ENCODE results near the gene TMEM87B.

The TMEM87B gene

GRCh38 chr2:112150447-112150846, 95.4 kb downstream of the TMEM87B start:
- no peaks in the 10 kb centered on the region for H4K20me1 ChIP-seq (ENCODE audit: insufficient read depth, low read length)
- no peak overlapping the region for H2AFZ ChIP-seq (ENCODE audit: low read length)

GRCh38 chr2:112150851-112151250, 95.8 kb downstream of the TMEM87B start:
- TF ChIP-seq CTCF (IDR thresholded peaks at IDR 0.05; ENCODE audit: low read length) (no peak), EZH2 (optimal IDR thresholded peaks at IDR 0.05; ENCODE audit: low read depth, low read length) (no peak)
- Histone ChIP-seq H3F3A (ENCODE audit: insufficient read depth, low read length) (no peaks in the 10 kb centered on the region), H3K27me3 (replicated peaks; ENCODE audit: insufficient read depth, low read length) (no peaks in the 10 kb centered on the region), H3K9me2 (replicated peaks; ENCODE audit: insufficient read depth, low read length) (no peaks in the 10 kb centered on the region), H3K4me1 (ENCODE audit: low read length) (no peaks in the 10 kb centered on the region), H3K9ac (ENCODE audit: low read length) (no peak overlapping the region), H3K27ac (ENCODE audit: low read length) (no peak overlapping the region), H2AFZ (ENCODE audit: low read length) (no peak overlapping the region), H4K20me1 (ENCODE audit: insufficient read depth, low read length) (no peaks in the 10 kb centered on the region), H3K4me2 (ENCODE audit: low read depth, low read length) (no peak overlapping the region), H3K9me3 (replicated peaks; ENCODE audit: insufficient read depth, low read length) (no peaks in the 10 kb centered on the region), H3K36me3 (replicated peaks; ENCODE audit: insufficient read depth, low read length) (no peaks in the 10 kb centered on the region), H3K4me3 (ENCODE audit: low read length) (no peak overlapping the region), H3K79me2 (ENCODE audit: low read length) (no peaks in the 10 kb centered on the region)
- DNase-seq, result no peak

More at GRCh38 chr2:112150447-112150846, 95.4 kb downstream of the TMEM87B start:
- no peaks in the 10 kb centered on the region for H3K36me3 ChIP-seq (replicated peaks; ENCODE audit: insufficient read depth, low read length)
- H3K4me1 ChIP-seq (ENCODE audit: low read length), result no peaks in the 10 kb centered on the region
- no peaks in the 10 kb centered on the region for H3K9me3 ChIP-seq (replicated peaks; ENCODE audit: insufficient read depth, low read length)
- no peak for TF ChIP-seq EZH2phosphoT487 (IDR thresholded peaks at IDR 0.05; ENCODE audit: low read length)
- TF ChIP-seq EZH2 (optimal IDR thresholded peaks at IDR 0.05; ENCODE audit: low read depth, low read length), result no peak
- no peak for TF ChIP-seq CTCF (IDR thresholded peaks at IDR 0.05; ENCODE audit: low read length)
- no peaks in the 10 kb centered on the region for H3F3A ChIP-seq (ENCODE audit: insufficient read depth, low read length)
- no peak overlapping the region for H3K9ac ChIP-seq (ENCODE audit: low read length)
- H3K9me2 ChIP-seq (replicated peaks; ENCODE audit: insufficient read depth, low read length), result no peaks in the 10 kb centered on the region
- no peaks in the 10 kb centered on the region for H3K27me3 ChIP-seq (replicated peaks; ENCODE audit: insufficient read depth, low read length)
- no peak overlapping the region for H3K4me3 ChIP-seq (ENCODE audit: low read length)
- no peak overlapping the region for H3K4me2 ChIP-seq (ENCODE audit: low read depth, low read length)
- no peak for DNase-seq
- H3K79me2 ChIP-seq (ENCODE audit: low read length), result no peaks in the 10 kb centered on the region
- H3K27ac ChIP-seq (ENCODE audit: low read length), result no peak overlapping the region

DNA sequence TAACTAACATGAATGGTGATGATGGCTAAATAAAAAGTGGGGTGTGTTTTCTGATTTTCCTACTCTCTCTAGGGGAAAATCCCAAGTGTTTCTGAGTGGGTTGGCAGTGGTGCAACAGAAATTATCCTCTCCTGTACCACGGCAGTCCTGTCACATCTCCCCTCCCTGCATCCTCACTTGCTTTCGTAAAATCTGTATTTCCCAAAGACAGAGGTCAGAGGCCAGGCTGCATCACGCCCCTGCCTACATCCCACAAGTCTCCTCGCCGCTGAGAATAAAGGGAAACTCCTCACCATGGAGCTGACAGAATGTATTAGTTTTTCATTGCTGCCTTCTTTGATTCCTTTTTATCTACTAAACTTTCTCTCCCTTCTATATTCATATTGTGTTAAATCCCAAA, 96.2 kb downstream of the TMEM87B start:
- no peak overlapping the region for H3K27ac ChIP-seq (ENCODE audit: low read length)

More for the DNA sequence above, 96.2 kb downstream of the TMEM87B start:
- H3K9ac ChIP-seq (ENCODE audit: low read length), result no peak overlapping the region
- no peaks in the 10 kb centered on the region for H3K79me2 ChIP-seq (ENCODE audit: low read length)
- no peaks in the 10 kb centered on the region for H3K36me3 ChIP-seq (replicated peaks; ENCODE audit: insufficient read depth, low read length)
- DNase-seq, result no peak
- H3K4me1 ChIP-seq (ENCODE audit: low read length), result no peaks in the 10 kb centered on the region
- no peak overlapping the region for H3K4me3 ChIP-seq (ENCODE audit: low read length)
- no peaks in the 10 kb centered on the region for H3F3A ChIP-seq (ENCODE audit: insufficient read depth, low read length)
- H3K27me3 ChIP-seq (replicated peaks; ENCODE audit: insufficient read depth, low read length), result no peaks in the 10 kb centered on the region
- H3K9me3 ChIP-seq (replicated peaks; ENCODE audit: insufficient read depth, low read length), result no peaks in the 10 kb centered on the region
- no peaks in the 10 kb centered on the region for H3K9me2 ChIP-seq (replicated peaks; ENCODE audit: insufficient read depth, low read length)
- H2AFZ ChIP-seq (ENCODE audit: low read length), result no peak overlapping the region
- no peak overlapping the region for H3K4me2 ChIP-seq (ENCODE audit: low read depth, low read length)
- no peaks in the 10 kb centered on the region for H4K20me1 ChIP-seq (ENCODE audit: insufficient read depth, low read length)
- TF ChIP-seq EZH2phosphoT487 (IDR thresholded peaks at IDR 0.05; ENCODE audit: low read length), result no peak
- TF ChIP-seq EZH2 (optimal IDR thresholded peaks at IDR 0.05; ENCODE audit: low read depth, low read length), result no peak
- TF ChIP-seq CTCF (IDR thresholded peaks at IDR 0.05; ENCODE audit: low read length), result no peak

Measured in MM.1S (cell line).